Endothelial cell of umbilical vein (primary cell): Measurements from ENCODE around the gene STUM. TPM values are rescaled to one million over a fixed set of nuclear protein-coding genes. Genes with fewer than 3 reads are reported as not detected.

Experiments used
- BruUV-seq: library from RNA; stranded (reverse); fragments of 400-500 nt; replicated peaks from 2 replicates; lab custom pipeline; 2021; lab: Mats Ljungman, UMichigan
- CTCF ChIA-PET: fragments of 300-600, 350-600 bp; sonication (Branson Sonifier 250); formaldehyde crosslinking; loops from one replicate; lab custom pipeline; 2021; ENCODE audit warnings: antibody characterized with exemption, inconsistent platforms; lab: Charles Lee
- POLR2A ChIA-PET: fragments of 300-600, 350-600 bp; sonication (Branson Sonifier 250); formaldehyde crosslinking; loops from one replicate; lab custom pipeline; 2021; ENCODE audit warnings: antibody characterized with exemption, inconsistent platforms; lab: Charles Lee
- DNase-seq: peaks from one replicate; pipeline ENCODE4 v3.0.0-alpha.2; 2011; ENCODE audit warnings: low read depth, low spot score
- FAIRE-seq: peaks from 2 replicates; lab custom pipeline; 2011; peaks lifted over from hg19 to GRCh38; lab: Jason Lieb, UNC
- H2AFZ ChIP-seq: 2 replicates; pipeline ENCODE4 v1.6.0; 2012; ENCODE audit warnings: low read depth, low read length, control low read depth, inconsistent platforms
- H3K27ac ChIP-seq: 2 replicates; pipeline ENCODE4 v1.5.1; 2011; ENCODE audit warnings: low read depth, mild to moderate bottlenecking, control low read depth, low read length, moderate library complexity; ENCODE audit not compliant: insufficient read depth
- H3K27me3 ChIP-seq, 2 experiments: 2 replicates each; pipeline versions ENCODE4 v1.6.0 to v1.6.1; 2011; ENCODE audit warnings: low read length in 2 of 2, mixed read lengths in 1 of 2; ENCODE audit not compliant: control insufficient read depth in 2 of 2, insufficient read depth in 2 of 2
- H3K36me3 ChIP-seq, 2 experiments: 2 replicates in 1 of 2; 3 replicates in 1 of 2; pipeline ENCODE4 v1.5.1; 2011; ENCODE audit warnings: low read length in 2 of 2, mild to moderate bottlenecking in 1 of 2, moderate library complexity in 1 of 2; ENCODE audit not compliant: control insufficient read depth in 2 of 2, insufficient read depth in 2 of 2; ENCODE audit errors: extremely low read depth in 1 of 2
- H3K4me1 ChIP-seq: 3 replicates; pipeline ENCODE4 v1.5.1; 2011; ENCODE audit warnings: mild to moderate bottlenecking, low read length; ENCODE audit not compliant: control insufficient read depth, insufficient read depth; ENCODE audit errors: extremely low read depth
- H3K4me2 ChIP-seq: 2 replicates; pipeline ENCODE4 v1.6.1; 2011; ENCODE audit warnings: low read length, control low read depth, mixed read lengths; ENCODE audit not compliant: insufficient read depth
- H3K4me3 ChIP-seq, 3 experiments: fragments of 200-600 bp in 1 of 3; sonication (generic), shearing (Covaris generic) in 1 of 3; replicated peaks in 1 of 3; 2 replicates each; pipeline ENCODE4 v1.5.1; 2011 to 2016; ENCODE audit warnings: control low read depth in 3 of 3, low read length in 3 of 3, mild to moderate bottlenecking in 2 of 3, inconsistent platforms in 1 of 3, low read depth in 1 of 3, moderate library complexity in 1 of 3; ENCODE audit not compliant: insufficient read depth in 1 of 3
- H3K79me2 ChIP-seq: 2 replicates; pipeline ENCODE4 v1.6.0; 2012; ENCODE audit warnings: low read length, inconsistent platforms; ENCODE audit not compliant: control insufficient read depth, insufficient read depth
- H3K9ac ChIP-seq: replicated peaks from 2 replicates; pipeline ENCODE3; 2011; ENCODE audit warnings: low read length, control low read depth; ENCODE audit not compliant: insufficient read depth; ENCODE audit errors: extremely low read depth
- H3K9me1 ChIP-seq: replicated peaks from 3 replicates; pipeline ENCODE4 v1.6.0; 2011; ENCODE audit warnings: mild to moderate bottlenecking, low read length; ENCODE audit not compliant: control insufficient read depth, insufficient read depth; ENCODE audit errors: extremely low read depth
- H3K9me3 ChIP-seq: replicated peaks from 2 replicates; pipeline ENCODE4 v1.5.1; 2012; ENCODE audit warnings: low read length, inconsistent platforms; ENCODE audit not compliant: control insufficient read depth, insufficient read depth
- H4K20me1 ChIP-seq: replicated peaks from 2 replicates; pipeline ENCODE3; 2011; ENCODE audit warnings: mild to moderate bottlenecking, low read length; ENCODE audit not compliant: control insufficient read depth, insufficient read depth; ENCODE audit errors: extremely low read depth
- EZH2 ChIP-seq: IDR thresholded peaks from 2 replicates; pipeline ENCODE4 v1.6.1; 2012; ENCODE audit warnings: borderline replicate concordance, low read depth, mild to moderate bottlenecking, moderate library complexity, low read length, inconsistent platforms; ENCODE audit not compliant: severe bottlenecking
- FOS ChIP-seq: IDR thresholded peaks from 2 replicates; pipeline ENCODE4 v1.6.1; 2011; ENCODE audit warnings: mild to moderate bottlenecking, low read length, moderate library complexity, borderline replicate concordance; ENCODE audit not compliant: insufficient read depth
- GATA2 ChIP-seq: IDR thresholded peaks from 2 replicates; pipeline ENCODE4 v1.7.0; 2011; ENCODE audit warnings: low read depth, mild to moderate bottlenecking, moderate library complexity, mixed read lengths, low read length; ENCODE audit not compliant: insufficient read length, insufficient read depth
- JUN ChIP-seq: IDR thresholded peaks from 2 replicates; pipeline ENCODE4 v1.6.1; 2011; ENCODE audit warnings: borderline replicate concordance, low read depth; ENCODE audit not compliant: insufficient read length, insufficient read depth
- MAX ChIP-seq: IDR thresholded peaks from 2 replicates; pipeline ENCODE4 v1.6.1; 2011; ENCODE audit not compliant: insufficient read depth, insufficient read length
- MYC ChIP-seq: IDR thresholded peaks from one replicate; pipeline ENCODE4 v1.6.1; 2011; ENCODE audit warnings: mild to moderate bottlenecking, low read depth, low read length
- POLR2A ChIP-seq: IDR thresholded peaks from 2 replicates; pipeline ENCODE4 v1.6.1; 2012; ENCODE audit warnings: low read depth, mild to moderate bottlenecking, control low read depth, low read length
- POLR2AphosphoS5 ChIP-seq: IDR thresholded peaks from 2 replicates; pipeline ENCODE4 v1.6.1; 2012; ENCODE audit warnings: low read depth, mild to moderate bottlenecking, control low read depth, low read length, moderate library complexity; ENCODE audit not compliant: insufficient read depth
- dilution Hi-C: fragments of 300-500 bp; cut with MboI; formaldehyde crosslinking; loops from one replicate; pipeline ENCODE4 v1.15.0; 2019; ENCODE audit warnings: low sequenced_read_pairs; ENCODE audit not compliant: extremely low pct_ligation_motif_present
- intact Hi-C: fragments of 100-400 bp; cut with micrococcal nuclease; formaldehyde crosslinking; loops from one replicate; pipeline ENCODE4 v1.10.0; 2022
- polyA plus RNA-seq, 4 experiments: library from polyadenylated mRNA; depleted of rRNA in 3 of 4; stranded (reverse) in 3 of 4; unstranded in 1 of 4; fragments of >200 nt; gene quantifications; 2 replicates each; pipeline versions ENCODE4 v1.2.1 to v1.2.3, GENCODE V29; 2011 to 2012; ENCODE audit warnings: missing spikeins in 1 of 4
- total RNA-seq: library from RNA; stranded (reverse); gene quantifications from 2 replicates; pipeline ENCODE4 v1.2.3, GENCODE V29; 2021
- TF ChIP-seq, protein P1 (sequence below), 2 donors: IDR thresholded peaks; 1 replicate in 1 of 2; 2 replicates in 1 of 2; pipeline ENCODE4 v1.5.1; 2011; ENCODE audit warnings: low read length in 2 of 2, mild to moderate bottlenecking in 2 of 2, moderate library complexity in 2 of 2, control low read depth in 1 of 2, inconsistent platforms in 1 of 2, low read depth in 1 of 2; ENCODE audit not compliant: insufficient read depth in 1 of 2; ENCODE audit errors: extremely low read depth in 1 of 2

The STUM gene
- total and polyA plus RNA-seq, 2 donors (not counting 3 experiments of a cell fraction or from before 2014, with no cell fraction given), result not detected

DNA sequence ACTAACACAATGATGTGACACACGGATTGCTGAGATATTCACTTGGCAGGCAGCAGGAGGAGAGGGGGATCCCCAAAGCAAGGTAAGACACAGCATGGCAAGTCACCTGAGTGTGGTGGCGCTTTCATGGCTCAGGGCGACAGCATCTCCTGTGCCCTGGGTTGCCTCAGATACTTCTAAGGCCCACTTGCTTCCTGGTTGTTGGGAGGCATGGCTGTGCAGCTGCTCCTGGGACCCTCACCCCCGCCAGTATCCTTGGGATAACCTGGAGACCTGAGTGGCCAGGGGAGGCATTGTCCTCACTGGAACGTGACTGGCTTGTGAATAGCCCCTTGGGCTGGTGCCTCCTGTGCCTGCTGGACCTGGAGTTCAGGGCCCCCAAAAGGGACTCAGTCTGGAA lies 69.8 kb downstream of the STUM start:
- Histone ChIP-seq H3K79me2 (no peaks in the 10 kb centered on the region), H3K4me3 (no peak overlapping the region), H3K9me3 (no peaks in the 10 kb centered on the region), H3K9me1 (no peaks in the 10 kb centered on the region), H2AFZ (no peak overlapping the region), H3K36me3 (no peaks in the 10 kb centered on the region), H3K4me2 (no peak overlapping the region), H3K27ac (no peak overlapping the region), H4K20me1 (no peaks in the 10 kb centered on the region), H3K27me3 (peaks cover 0 to 5% of the 10 kb centered on the region in 2 experiments), H3K4me1 (no peaks in the 10 kb centered on the region), H3K9ac (no peak overlapping the region)
- BruUV-seq, result no TSS peak
- intact Hi-C loops (no loop called here), dilution Hi-C loops (no loop called here)
- DNase-seq, result no peak
- TF ChIP-seq POLR2AphosphoS5 (no peak), EZH2 (no peak), GATA2 (no peak), JUN (no peak), MAX (no peak), FOS (no peak), MYC (no peak), POLR2A (no peak)
- TF ChIP-seq, protein P1, sequence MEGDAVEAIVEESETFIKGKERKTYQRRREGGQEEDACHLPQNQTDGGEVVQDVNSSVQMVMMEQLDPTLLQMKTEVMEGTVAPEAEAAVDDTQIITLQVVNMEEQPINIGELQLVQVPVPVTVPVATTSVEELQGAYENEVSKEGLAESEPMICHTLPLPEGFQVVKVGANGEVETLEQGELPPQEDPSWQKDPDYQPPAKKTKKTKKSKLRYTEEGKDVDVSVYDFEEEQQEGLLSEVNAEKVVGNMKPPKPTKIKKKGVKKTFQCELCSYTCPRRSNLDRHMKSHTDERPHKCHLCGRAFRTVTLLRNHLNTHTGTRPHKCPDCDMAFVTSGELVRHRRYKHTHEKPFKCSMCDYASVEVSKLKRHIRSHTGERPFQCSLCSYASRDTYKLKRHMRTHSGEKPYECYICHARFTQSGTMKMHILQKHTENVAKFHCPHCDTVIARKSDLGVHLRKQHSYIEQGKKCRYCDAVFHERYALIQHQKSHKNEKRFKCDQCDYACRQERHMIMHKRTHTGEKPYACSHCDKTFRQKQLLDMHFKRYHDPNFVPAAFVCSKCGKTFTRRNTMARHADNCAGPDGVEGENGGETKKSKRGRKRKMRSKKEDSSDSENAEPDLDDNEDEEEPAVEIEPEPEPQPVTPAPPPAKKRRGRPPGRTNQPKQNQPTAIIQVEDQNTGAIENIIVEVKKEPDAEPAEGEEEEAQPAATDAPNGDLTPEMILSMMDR (IDR thresholded peaks at IDR 0.05; ENCODE audit: extremely low read depth in 1 of 2, insufficient read depth in 1 of 2, low read depth in 1 of 2, low read length in 2 of 2), result no peak
- ChIA-PET CTCF (interaction anchor here (1.1 to 2.0 kb wide), 3 partner anchors 8 to 210 kb away, joined by 3 to 5 read pairs (median 5); no protein-coding TSS in a partner anchor), POLR2A (no interaction called here)
- no peak for FAIRE-seq
